ENCODE results near the gene WDFY1.

The WDFY1 gene

DNA sequence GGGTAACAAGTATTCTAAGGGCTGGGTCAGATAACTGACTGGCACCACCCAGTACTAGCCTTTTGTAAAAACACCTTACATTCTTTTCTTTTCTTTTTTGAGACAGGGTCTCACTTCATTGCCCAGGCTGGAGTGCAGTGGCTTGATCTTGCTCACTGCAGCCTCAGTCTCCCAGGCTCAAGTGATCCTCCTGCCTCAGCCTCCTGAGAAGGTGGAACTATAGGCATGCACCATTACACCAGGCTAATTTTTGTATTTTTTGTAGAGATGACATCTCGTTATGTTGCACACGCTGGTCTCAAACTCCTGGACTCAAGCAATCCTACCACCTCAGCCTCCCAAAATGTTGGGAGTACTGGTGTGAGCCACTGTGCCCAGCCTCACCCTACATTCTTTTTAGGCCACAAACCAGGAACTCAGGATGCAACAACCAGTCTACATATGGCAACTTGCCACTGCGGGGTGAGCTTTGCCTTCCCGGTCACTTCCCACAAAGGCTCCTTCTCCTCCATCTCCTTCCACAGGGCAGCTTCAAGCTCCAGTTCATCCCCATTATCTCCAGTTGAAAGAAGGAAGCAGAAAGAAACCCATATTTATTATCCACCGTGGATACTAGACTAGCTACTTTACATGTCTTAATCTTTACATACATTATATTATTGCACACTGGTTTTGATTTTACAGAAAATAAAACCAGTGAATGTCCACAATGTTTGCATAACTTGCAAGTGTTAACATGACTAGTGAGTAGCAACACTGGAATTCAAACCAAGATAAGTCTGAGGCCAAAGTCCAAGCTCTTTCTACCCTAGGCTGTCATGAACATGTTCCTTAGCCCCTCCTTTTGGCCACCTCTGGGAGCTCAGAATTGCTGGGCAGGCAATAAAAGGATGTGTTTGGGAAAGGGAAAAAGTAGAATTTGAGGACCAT is 84.1 kb downstream of the WDFY1 start:
- DNase-seq = no peak
- Histone ChIP-seq H3K27me3 (no peaks in the 10 kb centered on the region), H3K36me3 (no peaks in the 10 kb centered on the region), H3K4me3 (ENCODE audit: low read depth, low read length) (no peak overlapping the region), H3K9me3 (no peaks in the 10 kb centered on the region), H3K4me1 (no peaks in the 10 kb centered on the region)
- TF ChIP-seq, protein P1, sequence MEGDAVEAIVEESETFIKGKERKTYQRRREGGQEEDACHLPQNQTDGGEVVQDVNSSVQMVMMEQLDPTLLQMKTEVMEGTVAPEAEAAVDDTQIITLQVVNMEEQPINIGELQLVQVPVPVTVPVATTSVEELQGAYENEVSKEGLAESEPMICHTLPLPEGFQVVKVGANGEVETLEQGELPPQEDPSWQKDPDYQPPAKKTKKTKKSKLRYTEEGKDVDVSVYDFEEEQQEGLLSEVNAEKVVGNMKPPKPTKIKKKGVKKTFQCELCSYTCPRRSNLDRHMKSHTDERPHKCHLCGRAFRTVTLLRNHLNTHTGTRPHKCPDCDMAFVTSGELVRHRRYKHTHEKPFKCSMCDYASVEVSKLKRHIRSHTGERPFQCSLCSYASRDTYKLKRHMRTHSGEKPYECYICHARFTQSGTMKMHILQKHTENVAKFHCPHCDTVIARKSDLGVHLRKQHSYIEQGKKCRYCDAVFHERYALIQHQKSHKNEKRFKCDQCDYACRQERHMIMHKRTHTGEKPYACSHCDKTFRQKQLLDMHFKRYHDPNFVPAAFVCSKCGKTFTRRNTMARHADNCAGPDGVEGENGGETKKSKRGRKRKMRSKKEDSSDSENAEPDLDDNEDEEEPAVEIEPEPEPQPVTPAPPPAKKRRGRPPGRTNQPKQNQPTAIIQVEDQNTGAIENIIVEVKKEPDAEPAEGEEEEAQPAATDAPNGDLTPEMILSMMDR (IDR thresholded peaks at IDR 0.05; ENCODE audit: low read depth, low read length) = no peak

DNA sequence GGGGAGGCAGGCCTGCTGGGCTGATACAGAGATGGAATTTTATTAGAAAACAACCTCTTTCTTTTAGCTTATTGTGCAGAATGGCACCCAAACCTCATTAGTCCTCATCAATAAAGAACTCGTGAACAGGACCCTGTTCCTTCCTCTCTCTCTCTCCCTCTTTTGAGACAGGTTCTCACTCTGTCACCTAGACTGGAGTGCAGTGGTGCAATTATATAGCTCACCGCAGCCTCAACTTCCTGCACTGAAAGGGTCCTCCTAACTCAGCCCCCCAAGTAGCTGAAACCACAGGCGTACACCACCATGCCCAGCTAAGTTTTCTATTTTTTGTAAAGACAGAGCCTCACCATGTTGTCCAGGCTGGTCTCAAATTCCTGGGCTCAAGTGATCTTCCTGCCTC is 86.1 kb downstream of the WDFY1 start:
- Histone ChIP-seq H3K4me3 (ENCODE audit: low read depth, low read length) (no peak overlapping the region), H3K4me1 (no peaks in the 10 kb centered on the region), H3K9me3 (no peaks in the 10 kb centered on the region), H3K27me3 (no peaks in the 10 kb centered on the region), H3K36me3 (no peaks in the 10 kb centered on the region)
- TF ChIP-seq, protein P1 (IDR thresholded peaks at IDR 0.05; ENCODE audit: low read depth, low read length) = no peak
- no peak for DNase-seq

DNA sequence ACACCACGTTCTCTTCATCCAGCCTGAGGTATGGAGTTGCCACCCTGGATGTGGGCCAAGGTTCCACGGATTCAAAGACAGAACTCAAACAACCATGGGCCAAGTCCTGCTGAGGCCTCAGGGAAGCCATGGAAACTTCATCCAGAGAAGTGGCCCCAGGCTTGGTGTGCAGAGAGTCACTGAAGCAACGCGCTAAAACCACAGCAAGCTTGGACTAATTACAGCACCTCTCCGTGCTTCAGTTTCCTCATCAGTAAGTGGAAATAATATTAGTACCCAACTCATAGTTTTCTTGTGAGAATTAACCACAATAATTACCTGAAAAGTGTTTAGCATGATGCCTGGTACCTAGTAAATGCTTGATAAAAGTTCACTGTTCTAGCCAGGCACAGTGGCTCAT is 88.6 kb downstream of the WDFY1 start:
- Histone ChIP-seq H3K9me3 (no peaks in the 10 kb centered on the region), H3K4me3 (ENCODE audit: low read depth, low read length) (no peak overlapping the region), H3K27me3 (no peaks in the 10 kb centered on the region), H3K4me1 (no peaks in the 10 kb centered on the region; the same call in 1 of the 2 replicates), H3K36me3 (no peaks in the 10 kb centered on the region)
- no peak for DNase-seq
- TF ChIP-seq, protein P1 (IDR thresholded peaks at IDR 0.05; ENCODE audit: low read depth, low read length) = no peak

DNA sequence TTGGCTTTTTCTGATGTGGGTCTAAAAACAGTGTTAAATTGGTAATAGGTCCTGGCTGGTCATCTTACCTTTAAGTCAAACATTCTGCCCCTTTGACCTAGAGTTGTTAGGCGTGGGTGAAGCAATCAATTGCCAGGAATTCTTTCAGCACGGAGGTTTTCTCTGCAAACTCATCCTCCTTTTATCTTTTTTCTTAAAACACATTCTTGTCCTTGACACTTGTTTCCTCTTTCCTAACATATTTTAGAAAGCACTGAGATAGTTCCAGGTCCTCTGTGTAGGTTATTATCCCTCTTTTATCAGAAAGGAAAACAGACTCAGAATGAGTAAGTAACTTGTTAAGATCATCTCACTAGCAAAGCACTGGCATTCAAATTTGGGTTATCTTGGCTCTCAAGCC is 89.1 kb downstream of the WDFY1 start:
- Histone ChIP-seq H3K36me3 (no peaks in the 10 kb centered on the region), H3K4me3 (ENCODE audit: low read depth, low read length) (no peak overlapping the region), H3K4me1 (no peaks in the 10 kb centered on the region; the same call in 1 of the 2 replicates), H3K9me3 (no peaks in the 10 kb centered on the region), H3K27me3 (no peaks in the 10 kb centered on the region)
- TF ChIP-seq, protein P1 (IDR thresholded peaks at IDR 0.05; ENCODE audit: low read depth, low read length) = no peak
- DNase-seq = no peak

DNA sequence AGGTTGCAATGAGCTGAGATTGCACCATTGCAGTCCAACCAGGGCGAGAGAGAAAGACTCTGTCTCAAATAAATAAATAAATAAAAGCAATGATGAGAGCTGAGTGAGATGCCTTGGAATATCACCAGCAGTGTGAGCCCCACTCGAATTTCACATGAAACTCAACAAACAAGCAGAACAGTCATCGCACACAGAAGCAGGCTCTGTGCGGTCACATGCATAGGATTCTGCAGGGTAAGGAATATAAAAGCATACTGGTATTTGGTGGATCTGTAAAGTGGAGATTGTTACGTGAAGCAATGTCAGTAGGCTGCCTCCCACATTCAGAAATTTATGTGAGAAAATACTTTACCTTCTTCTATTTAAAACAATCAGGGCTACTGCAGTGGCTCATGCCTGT is 89.7 kb downstream of the WDFY1 start:
- TF ChIP-seq, protein P1 (IDR thresholded peaks at IDR 0.05; ENCODE audit: low read depth, low read length) = no peak
- Histone ChIP-seq H3K27me3 (no peaks in the 10 kb centered on the region), H3K9me3 (no peaks in the 10 kb centered on the region), H3K36me3 (no peaks in the 10 kb centered on the region), H3K4me1 (no peaks in the 10 kb centered on the region; the same call in 1 of the 2 replicates), H3K4me3 (ENCODE audit: low read depth, low read length) (no peak overlapping the region)
- DNase-seq = no peak

DNA sequence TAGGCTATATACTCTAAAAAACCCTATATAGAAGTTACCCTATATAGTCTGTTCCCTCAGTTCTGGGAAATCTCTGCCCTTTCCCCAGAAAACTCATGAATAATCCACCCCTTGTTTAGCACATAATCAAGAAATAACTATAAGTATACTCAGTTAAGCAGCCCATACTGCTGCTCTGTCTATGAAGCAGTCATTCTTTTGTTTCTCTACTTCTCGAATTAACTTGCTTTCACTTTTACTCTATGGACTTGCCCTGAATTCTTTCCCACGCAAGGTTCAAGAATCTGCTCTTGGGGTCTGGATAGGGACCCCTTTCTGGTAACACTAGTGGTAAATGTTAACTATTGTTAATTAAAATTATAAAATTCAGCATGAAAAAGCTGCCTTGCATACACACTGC is 90.4 kb downstream of the WDFY1 start:
- no peaks in the 10 kb centered on the region; the same call in 1 of the 2 replicates for H3K4me1 ChIP-seq
- H3K27me3 ChIP-seq = no peaks in the 10 kb centered on the region
- TF ChIP-seq, protein P1 (IDR thresholded peaks at IDR 0.05; ENCODE audit: low read depth, low read length) = no peak
- no peak for DNase-seq
- no peaks in the 10 kb centered on the region for H3K36me3 ChIP-seq
- H3K9me3 ChIP-seq = no peaks in the 10 kb centered on the region
- H3K4me3 ChIP-seq (ENCODE audit: low read depth, low read length) = no peak overlapping the region
